Ishikawa (cell line): Measurements from ENCODE around the gene MYO1E.

Source experiments
- CEBPB ChIP-seq: IDR thresholded peaks from 2 replicates; pipeline ENCODE4 v1.6.1; 2012
- CREB1 ChIP-seq: IDR thresholded peaks from 2 replicates; pipeline ENCODE4 v1.6.1; 2012; ENCODE audit warnings: low read depth
- EGR1 ChIP-seq: IDR thresholded peaks from 2 replicates; pipeline ENCODE4 v1.6.1; 2012
- EP300 ChIP-seq: IDR thresholded peaks from 2 replicates; pipeline ENCODE4 v1.6.1; 2012; ENCODE audit warnings: borderline replicate concordance
- FOXM1 ChIP-seq: IDR thresholded peaks from 2 replicates; pipeline ENCODE4 v1.6.1; 2012; ENCODE audit warnings: low read depth, borderline replicate concordance
- NFIC ChIP-seq: IDR thresholded peaks from 2 replicates; pipeline ENCODE4 v1.6.1; 2012
- RAD21 ChIP-seq: IDR thresholded peaks from 2 replicates; pipeline ENCODE4 v1.6.1; 2012; ENCODE audit warnings: low read depth
- TAF1 ChIP-seq: IDR thresholded peaks from 2 replicates; pipeline ENCODE4 v1.6.1; 2012; ENCODE audit warnings: low read depth, mild to moderate bottlenecking
- TCF12 ChIP-seq: IDR thresholded peaks from 2 replicates; pipeline ENCODE4 v1.6.1; 2012; ENCODE audit warnings: low read depth
- TEAD4 ChIP-seq: IDR thresholded peaks from 2 replicates; pipeline ENCODE4 v1.6.1; 2012
- YY1 ChIP-seq: IDR thresholded peaks from 2 replicates; pipeline ENCODE4 v1.6.1; 2012; ENCODE audit warnings: low read depth
- ZBTB7A ChIP-seq: IDR thresholded peaks from 2 replicates; pipeline ENCODE4 v1.6.1; 2012; ENCODE audit warnings: low read depth
- TF ChIP-seq, protein P1 (sequence below): IDR thresholded peaks from 2 replicates; pipeline ENCODE4 v1.6.1; 2012; ENCODE audit warnings: low read depth, mild to moderate bottlenecking
- TF ChIP-seq, protein P2 (sequence below): IDR thresholded peaks from 2 replicates; pipeline ENCODE4 v1.6.1; 2012
- TF ChIP-seq, protein P3 (sequence below): IDR thresholded peaks from 2 replicates; pipeline ENCODE4 v1.6.1; 2012

MYO1E gene

DNA sequence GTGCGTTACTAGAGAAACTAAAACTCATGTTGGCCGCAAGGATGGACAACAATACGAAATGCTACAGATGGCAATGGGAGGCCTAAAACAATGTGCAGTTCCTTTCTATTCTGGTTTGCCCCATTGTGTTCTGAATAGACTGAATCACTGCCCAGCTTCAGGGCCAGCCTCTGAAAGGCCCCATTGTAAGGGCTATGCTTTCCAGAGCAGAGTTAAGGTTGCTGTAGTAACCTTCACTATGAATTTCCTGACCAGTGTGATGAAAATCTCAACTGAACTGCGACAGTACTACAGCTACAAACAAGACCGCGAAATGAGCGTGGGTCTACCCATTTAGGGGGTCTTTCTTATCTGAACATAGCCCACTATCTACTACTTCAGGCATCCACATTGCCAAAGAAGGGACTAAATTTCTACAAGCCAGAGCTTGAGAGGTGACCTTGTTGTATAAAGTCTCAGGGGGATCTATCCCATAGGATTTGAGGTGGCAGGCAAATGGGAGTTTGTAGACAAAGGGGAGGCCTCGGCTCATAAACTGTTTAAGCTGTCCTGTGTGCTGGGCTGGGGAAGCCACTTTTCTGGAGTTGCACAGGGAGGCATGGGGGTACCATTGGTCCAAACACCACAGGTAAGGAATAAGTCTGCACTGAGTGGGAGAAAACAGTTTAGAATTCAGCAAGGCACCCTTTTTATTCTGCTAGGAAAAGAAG lies 80.1 kb downstream of the MYO1E start:
- no peak for TF ChIP-seq FOXM1

DNA sequence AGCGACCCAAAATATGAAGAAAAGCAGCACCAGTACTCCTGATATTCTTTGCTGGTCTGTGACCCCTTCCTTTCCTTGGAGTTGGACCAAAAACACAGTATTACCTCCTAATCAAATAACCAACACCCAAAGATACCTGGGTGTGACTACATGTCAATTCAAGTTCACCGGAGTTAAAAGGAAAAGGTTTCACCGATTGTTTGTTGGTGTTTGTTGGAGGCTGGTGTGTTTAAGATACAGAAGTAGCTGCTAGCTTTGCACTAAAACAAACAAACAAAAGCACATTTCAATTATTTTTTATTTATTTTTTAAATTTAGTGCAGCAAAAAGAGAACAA lies 81.5 kb downstream of the MYO1E start:
- TF ChIP-seq TEAD4 (no peak), EGR1 (no peak), ZBTB7A (no peak), TAF1 (no peak), TCF12 (no peak), CREB1 (no peak), FOXM1 (no peak), CEBPB (no peak)
- TF ChIP-seq, protein P1, sequence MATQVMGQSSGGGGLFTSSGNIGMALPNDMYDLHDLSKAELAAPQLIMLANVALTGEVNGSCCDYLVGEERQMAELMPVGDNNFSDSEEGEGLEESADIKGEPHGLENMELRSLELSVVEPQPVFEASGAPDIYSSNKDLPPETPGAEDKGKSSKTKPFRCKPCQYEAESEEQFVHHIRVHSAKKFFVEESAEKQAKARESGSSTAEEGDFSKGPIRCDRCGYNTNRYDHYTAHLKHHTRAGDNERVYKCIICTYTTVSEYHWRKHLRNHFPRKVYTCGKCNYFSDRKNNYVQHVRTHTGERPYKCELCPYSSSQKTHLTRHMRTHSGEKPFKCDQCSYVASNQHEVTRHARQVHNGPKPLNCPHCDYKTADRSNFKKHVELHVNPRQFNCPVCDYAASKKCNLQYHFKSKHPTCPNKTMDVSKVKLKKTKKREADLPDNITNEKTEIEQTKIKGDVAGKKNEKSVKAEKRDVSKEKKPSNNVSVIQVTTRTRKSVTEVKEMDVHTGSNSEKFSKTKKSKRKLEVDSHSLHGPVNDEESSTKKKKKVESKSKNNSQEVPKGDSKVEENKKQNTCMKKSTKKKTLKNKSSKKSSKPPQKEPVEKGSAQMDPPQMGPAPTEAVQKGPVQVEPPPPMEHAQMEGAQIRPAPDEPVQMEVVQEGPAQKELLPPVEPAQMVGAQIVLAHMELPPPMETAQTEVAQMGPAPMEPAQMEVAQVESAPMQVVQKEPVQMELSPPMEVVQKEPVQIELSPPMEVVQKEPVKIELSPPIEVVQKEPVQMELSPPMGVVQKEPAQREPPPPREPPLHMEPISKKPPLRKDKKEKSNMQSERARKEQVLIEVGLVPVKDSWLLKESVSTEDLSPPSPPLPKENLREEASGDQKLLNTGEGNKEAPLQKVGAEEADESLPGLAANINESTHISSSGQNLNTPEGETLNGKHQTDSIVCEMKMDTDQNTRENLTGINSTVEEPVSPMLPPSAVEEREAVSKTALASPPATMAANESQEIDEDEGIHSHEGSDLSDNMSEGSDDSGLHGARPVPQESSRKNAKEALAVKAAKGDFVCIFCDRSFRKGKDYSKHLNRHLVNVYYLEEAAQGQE, result no peak
- TF ChIP-seq, protein P2, sequence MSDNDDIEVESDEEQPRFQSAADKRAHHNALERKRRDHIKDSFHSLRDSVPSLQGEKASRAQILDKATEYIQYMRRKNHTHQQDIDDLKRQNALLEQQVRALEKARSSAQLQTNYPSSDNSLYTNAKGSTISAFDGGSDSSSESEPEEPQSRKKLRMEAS, result no peak
- TF ChIP-seq, protein P3, sequence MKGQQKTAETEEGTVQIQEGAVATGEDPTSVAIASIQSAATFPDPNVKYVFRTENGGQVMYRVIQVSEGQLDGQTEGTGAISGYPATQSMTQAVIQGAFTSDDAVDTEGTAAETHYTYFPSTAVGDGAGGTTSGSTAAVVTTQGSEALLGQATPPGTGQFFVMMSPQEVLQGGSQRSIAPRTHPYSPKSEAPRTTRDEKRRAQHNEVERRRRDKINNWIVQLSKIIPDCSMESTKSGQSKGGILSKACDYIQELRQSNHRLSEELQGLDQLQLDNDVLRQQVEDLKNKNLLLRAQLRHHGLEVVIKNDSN, result no peak

DNA sequence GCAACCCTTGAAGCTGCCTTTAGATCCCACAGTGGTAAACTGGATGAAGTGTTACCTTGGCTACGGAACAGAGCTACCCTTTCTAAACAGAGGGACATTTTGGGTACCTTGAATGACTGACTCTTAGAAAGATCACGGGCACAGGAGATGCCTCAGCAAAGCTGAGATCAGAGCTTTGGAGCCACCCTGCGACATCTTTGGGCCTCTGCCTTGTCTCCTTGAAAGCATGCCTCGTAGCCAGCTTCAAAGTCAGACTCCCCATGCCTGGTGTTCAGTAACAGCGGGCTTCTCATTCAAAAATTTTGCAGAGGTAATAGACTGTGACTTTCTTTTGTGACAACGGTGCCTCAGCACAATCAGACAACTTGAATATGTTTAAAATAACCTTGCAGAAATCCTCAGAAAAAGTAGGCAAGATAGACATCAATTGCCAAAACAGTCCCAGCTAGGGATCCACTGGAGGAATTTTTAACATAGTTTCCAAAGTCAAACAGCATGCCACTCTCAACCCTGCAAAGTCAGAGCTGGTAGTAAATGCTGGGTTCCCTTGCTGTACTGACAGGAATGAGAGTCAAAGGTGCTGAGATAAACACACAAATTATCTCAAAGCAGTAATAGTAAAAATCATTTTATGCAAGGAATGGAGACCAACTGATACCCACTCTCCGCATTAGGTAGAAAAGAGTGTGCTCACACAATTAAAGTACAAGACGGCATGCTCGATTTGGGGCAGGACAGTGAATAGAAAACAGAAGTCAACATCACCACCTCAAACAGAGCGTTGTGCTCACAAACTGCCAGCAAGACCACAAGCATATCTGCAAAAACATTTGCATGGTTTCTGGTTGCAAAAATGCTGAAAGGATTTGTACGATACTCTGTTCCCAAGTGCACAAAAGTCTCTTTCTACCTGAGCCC lies 82.1 kb downstream of the MYO1E start:
- TF ChIP-seq EGR1 (no peak), TEAD4 (0 out of 2 replicates have a peak, but pooled peaks have one; percentile 14), RAD21 (no peak), YY1 (no peak), TCF12 (no peak), CREB1 (no peak)
- TF ChIP-seq, protein P2, result no peak; the same call in 1 of the 2 replicates

DNA sequence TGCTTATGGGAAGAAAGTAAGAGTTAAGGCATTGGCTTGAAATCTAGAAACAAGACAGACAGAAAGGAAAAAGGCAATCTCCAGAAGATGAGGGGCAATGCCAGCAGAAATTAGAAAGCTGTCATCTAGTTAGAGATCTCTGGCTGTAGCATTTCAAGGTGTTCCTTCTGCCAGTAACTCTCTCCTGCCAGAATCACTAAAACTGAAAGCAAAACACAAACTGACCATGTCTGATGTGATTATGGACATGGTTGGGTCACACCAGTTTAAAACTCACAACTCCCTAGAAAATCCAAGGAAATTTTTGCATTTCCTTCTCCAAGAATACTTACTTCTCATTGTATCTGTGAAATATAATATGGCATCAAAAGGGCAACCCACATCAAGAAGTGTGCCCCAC lies 83.1 kb downstream of the MYO1E start:
- TF ChIP-seq, protein P1, result no peak
- no peak for TF ChIP-seq ZBTB7A
- TF ChIP-seq, protein P2, result no peak
- TF ChIP-seq TCF12, result no peak
- TF ChIP-seq TEAD4, result no peak
- TF ChIP-seq CEBPB, result no peak

DNA sequence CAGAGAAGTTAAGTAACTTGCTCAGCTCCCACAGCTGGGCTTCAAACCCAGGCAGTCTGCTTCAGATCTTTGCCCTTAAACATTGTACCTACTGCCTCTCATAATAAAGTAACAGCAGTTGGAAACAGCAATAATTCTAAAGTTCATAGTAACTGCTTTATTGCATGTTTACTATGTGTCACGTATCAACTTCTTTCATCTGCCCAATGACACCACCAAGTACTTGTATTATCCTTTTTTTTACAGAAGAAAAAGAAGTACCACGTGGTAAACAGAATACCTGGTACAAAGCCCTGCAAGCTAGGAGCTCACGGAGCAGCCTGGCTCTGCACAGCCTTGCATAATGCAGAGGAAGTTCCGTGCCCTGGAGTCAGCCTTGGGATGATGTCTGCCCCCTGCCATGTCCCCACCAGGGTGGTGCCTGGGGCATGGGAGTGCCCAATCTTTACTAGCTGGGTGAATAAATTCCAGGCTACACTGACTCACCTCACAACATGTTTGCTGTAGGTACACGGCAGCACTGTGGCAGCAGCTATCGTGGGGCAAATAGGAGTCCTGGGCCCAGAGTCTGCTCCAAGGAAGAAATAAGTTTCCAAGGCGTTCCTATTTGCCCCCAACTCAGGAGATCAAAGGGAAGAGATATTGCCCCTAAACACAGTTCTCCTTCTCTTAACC lies 88.8 kb downstream of the MYO1E start:
- TF ChIP-seq, protein P1, result no peak
- TF ChIP-seq CEBPB (no peak), RAD21 (no peak), EGR1 (no peak), YY1 (no peak), FOXM1 (no peak), ZBTB7A (no peak), NFIC (no peak), TCF12 (no peak), EP300 (no peak), TAF1 (no peak)
- TF ChIP-seq, protein P3, result no peak
- TF ChIP-seq, protein P2, result no peak
